SKM-1 (cell line): ENCODE data around the gene WDR37.
"Not testable (repeated sequence)": the region's sequence is repeated elsewhere in the genome, so short reads cannot be mapped to it uniquely, and the experiment has no call there.

Experiments
- DNase-seq: peaks from one replicate; lab custom pipeline; 2025; ENCODE audit not compliant: unreplicated experiment; lab: John Stamatoyannopoulos, UW

The WDR37 gene, protein sequence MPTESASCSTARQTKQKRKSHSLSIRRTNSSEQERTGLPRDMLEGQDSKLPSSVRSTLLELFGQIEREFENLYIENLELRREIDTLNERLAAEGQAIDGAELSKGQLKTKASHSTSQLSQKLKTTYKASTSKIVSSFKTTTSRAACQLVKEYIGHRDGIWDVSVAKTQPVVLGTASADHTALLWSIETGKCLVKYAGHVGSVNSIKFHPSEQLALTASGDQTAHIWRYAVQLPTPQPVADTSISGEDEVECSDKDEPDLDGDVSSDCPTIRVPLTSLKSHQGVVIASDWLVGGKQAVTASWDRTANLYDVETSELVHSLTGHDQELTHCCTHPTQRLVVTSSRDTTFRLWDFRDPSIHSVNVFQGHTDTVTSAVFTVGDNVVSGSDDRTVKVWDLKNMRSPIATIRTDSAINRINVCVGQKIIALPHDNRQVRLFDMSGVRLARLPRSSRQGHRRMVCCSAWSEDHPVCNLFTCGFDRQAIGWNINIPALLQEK

GRCh38 chr10:1056326-1057105 is at the start of gene WDR37:
WDR37 (plus strand) TSS chr10:1056385; CDS start chr10:1072156, 15,771 bp downstream.
- DNase-seq = no peak

DNA sequence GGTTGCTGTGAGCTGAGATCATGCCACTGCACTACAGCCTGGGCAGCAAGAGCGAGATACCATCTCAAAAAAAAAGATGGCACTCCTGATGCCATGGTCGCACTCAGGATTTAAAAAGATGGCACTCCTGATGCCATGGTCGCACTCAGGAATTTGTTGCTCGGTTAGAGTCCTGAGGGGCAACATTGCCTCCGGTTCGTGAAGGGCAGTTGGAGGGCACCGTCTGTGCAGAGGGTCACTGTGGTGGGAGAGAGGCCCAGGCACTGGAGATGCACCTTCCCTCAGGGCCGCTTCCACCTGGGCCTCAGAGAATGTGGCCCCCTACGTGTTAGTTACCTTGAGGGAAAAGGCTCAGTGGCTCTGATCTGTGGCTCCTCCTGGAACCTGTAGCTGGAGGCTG is 49.6 kb upstream of the WDR37 start:
- no peak for DNase-seq

GRCh38 chr10:1007583-1007982 is 48.6 kb upstream of the WDR37 start:
- no peak for DNase-seq

GRCh38 chr10:1009071-1009494 is 47.1 kb upstream of the WDR37 start:
- DNase-seq = no peak

DNA sequence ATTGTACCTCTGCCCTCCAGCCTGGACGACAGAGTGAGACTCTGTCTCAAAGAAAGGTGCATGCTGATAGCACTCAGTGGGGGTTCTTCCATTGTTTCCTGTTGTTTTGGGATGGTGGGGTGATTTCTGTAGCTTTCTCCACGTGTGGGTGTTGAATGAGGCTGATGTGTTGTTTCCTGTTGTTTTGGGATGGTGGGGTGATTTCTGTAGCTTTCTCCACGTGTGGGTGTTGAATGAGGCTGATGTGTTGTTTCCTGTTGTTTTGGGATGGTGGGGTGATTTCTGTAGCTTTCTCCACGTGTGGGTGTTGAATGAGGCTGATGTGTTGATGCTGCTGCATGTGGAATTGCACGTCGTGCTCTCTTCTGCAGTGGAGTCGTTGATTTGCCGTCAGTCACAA is 46.2 kb upstream of the WDR37 start:
- not testable (repeated sequence) for DNase-seq

- DNase-seq = no peak
These were observed 45.5 kb upstream of the WDR37 start for GRCh38 chr10:1010703-1011102.

- DNase-seq = no peak
These were observed 44.5 kb upstream of the WDR37 start for GRCh38 chr10:1011696-1012095.

DNA sequence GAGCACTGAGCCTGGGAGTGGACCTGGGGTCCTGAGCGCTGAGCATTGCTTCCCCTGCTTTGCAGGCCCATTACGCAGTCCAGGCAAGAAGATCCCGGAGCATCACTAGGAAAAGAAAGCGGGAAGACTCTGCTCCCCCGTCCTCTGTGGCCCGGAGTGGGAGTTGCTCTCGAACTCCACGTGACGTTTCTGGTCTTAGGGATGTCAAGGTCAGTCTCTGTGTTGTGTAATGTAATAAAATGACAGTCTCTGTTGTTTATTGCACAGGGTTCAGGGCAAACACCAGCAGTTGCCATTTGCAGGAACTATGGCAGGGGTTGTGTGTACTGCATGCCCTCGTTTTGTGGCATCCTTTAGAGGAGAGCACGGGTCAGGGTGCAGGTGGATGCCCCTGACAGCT is 40.5 kb upstream of the WDR37 start:
- no peak for DNase-seq

DNA sequence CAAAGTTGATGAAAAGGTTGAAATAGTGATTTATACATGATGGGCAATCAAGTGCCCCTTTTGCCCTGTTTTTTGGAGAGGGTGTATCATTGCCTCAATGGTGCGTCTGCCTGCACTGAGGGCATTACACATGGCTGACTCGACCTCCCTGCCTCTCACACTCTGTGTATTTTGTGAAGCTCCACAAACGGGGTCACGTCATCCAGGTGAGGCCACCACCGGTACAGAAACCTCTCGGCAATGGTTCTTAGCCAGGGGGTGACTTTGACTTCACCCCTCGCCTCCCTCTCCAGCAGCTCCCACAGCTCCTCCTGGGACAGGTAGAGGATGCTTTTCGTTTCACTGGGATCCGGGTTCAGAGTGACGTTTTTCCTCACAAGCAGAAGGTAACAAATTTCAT is 36.8 kb upstream of the WDR37 start:
- DNase-seq = no peak

GRCh38 chr10:1020460-1020859 is 35.7 kb upstream of the WDR37 start:
- no peak for DNase-seq

- DNase-seq = no peak
These were observed 35.2 kb upstream of the WDR37 start for GRCh38 chr10:1020958-1021357.

GRCh38 chr10:1022413-1022812 is 33.8 kb upstream of the WDR37 start:
- DNase-seq = no peak

- DNase-seq = no peak
These were observed 32.1 kb upstream of the WDR37 start for GRCh38 chr10:1024103-1024502.

- DNase-seq = no peak
These were observed 30.5 kb upstream of the WDR37 start, which contains the start of gene IDI2 for GRCh38 chr10:1025683-1026082. IDI2 (minus strand) TSS chr10:1025859; CDS start chr10:1024723, 1,136 bp downstream.

GRCh38 chr10:1026578-1026977 is 29.6 kb upstream of the WDR37 start:
- no peak for DNase-seq

GRCh38 chr10:1029838-1030237 is 26.3 kb upstream of the WDR37 start:
- DNase-seq = no peak

GRCh38 chr10:1033601-1034000 is 22.6 kb upstream of the WDR37 start:
- no peak for DNase-seq

- DNase-seq = no peak
These were observed 21.4 kb upstream of the WDR37 start for GRCh38 chr10:1034758-1035157.

- DNase-seq = no peak
These were observed 21.0 kb upstream of the WDR37 start for GRCh38 chr10:1035201-1035600.

- no peak for DNase-seq
These were observed 19.8 kb upstream of the WDR37 start for GRCh38 chr10:1036341-1036791.

- no peak for DNase-seq
These were observed 19.1 kb upstream of the WDR37 start for GRCh38 chr10:1037098-1037497.

- DNase-seq = not testable (repeated sequence)
These were observed 17.4 kb upstream of the WDR37 start for GRCh38 chr10:1038769-1039168.
